GM12878 (cell line): ENCODE measurements around the gene XPNPEP2.

Experiments used
- CREB1 ChIP-seq: IDR thresholded peaks from 2 replicates; pipeline ENCODE4 v1.6.1; 2012; ENCODE audit warnings: low read depth, mild to moderate bottlenecking, inconsistent platforms
- CREM ChIP-seq: IDR thresholded peaks from 2 replicates; pipeline ENCODE4 v1.6.1; 2014; ENCODE audit warnings: antibody characterized with exemption, low read depth
- CTCF ChIP-seq, 3 experiments: IDR thresholded peaks in 2 of 3; conservative IDR thresholded peaks in 1 of 3; 2 replicates each; pipeline ENCODE4 v1.5.1; 2011; ENCODE audit warnings: low read depth in 3 of 3, low read length in 3 of 3, mild to moderate bottlenecking in 3 of 3, control low read depth in 2 of 3, moderate library complexity in 2 of 3, inconsistent platforms in 1 of 3, mixed read lengths in 1 of 3; ENCODE audit not compliant: control insufficient read depth in 2 of 3, insufficient read depth in 1 of 3; ENCODE audit errors: extremely low read depth in 1 of 3
- EP300 ChIP-seq, 2 experiments: fragments of 150-350 bp in 1 of 2; IDR thresholded peaks; 2 replicates each; pipeline ENCODE4 v1.6.1; 2011 to 2012; ENCODE audit warnings: low read depth in 2 of 2, low read length in 2 of 2, borderline replicate concordance in 1 of 2, improper control_type of control experiment in 1 of 2, inconsistent platforms in 1 of 2; ENCODE audit not compliant: control insufficient read depth in 1 of 2
- POLR2A ChIP-seq: IDR thresholded peaks from 2 replicates; pipeline ENCODE4 v1.6.1; 2011; ENCODE audit warnings: low read depth, mild to moderate bottlenecking, low read length
- POLR2AphosphoS5 ChIP-seq: IDR thresholded peaks from 2 replicates; pipeline ENCODE4 v1.6.1; 2011; ENCODE audit warnings: mild to moderate bottlenecking, low read length, inconsistent platforms
- RCOR1 ChIP-seq: conservative IDR thresholded peaks from 2 replicates; pipeline ENCODE4 v1.6.1; 2012; ENCODE audit warnings: low read depth, low read length, improper control_type of control experiment
- SIX5 ChIP-seq: IDR thresholded peaks from 2 replicates; pipeline ENCODE4 v1.6.1; 2011; ENCODE audit warnings: mild to moderate bottlenecking, low read depth, low read length, moderate library complexity; ENCODE audit not compliant: severe bottlenecking
- ZNF274 ChIP-seq: IDR thresholded peaks from one replicate; pipeline ENCODE4 v1.8.0; 2011; ENCODE audit not compliant: insufficient read length, insufficient read depth

- TF ChIP-seq CTCF (IDR thresholded peaks at IDR 0.05 in 2 of 3, conservative IDR thresholded peaks at IDR 0.05 in 1 of 3; ENCODE audit: control insufficient read depth in 2 of 3, extremely low read depth in 1 of 3, insufficient read depth in 1 of 3, low read depth in 3 of 3, low read length in 3 of 3), result no peak
- TF ChIP-seq POLR2A, result no peak
- no peak for TF ChIP-seq CREM
- no peak for TF ChIP-seq EP300 (IDR thresholded peaks at IDR 0.05; ENCODE audit: borderline replicate concordance in 1 of 2, control insufficient read depth in 1 of 2, low read depth in 2 of 2, low read length in 2 of 2)
- TF ChIP-seq CREB1, result no peak
- no peak for TF ChIP-seq POLR2AphosphoS5
- no peak for TF ChIP-seq RCOR1
- no peak for TF ChIP-seq ZNF274
- no peak for TF ChIP-seq SIX5
Measured at GRCh38 chrX:129773649-129774458, 35.1 kb downstream of the XPNPEP2 start.
